Measurements from ENCODE around the gene NOTCH3. TPM values are rescaled to one million over a fixed set of nuclear protein-coding genes. Genes with fewer than 3 reads are reported as not detected.

The NOTCH3 gene
- total RNA-seq, 1 donor from 2014 or later, result 162 TPM

- peaks cover 78% of the 10 kb centered on the region for H4K20me1 ChIP-seq (ENCODE audit: insufficient read depth, low read length)
- no peak overlapping the region for H3K4me3 ChIP-seq (ENCODE audit: insufficient read depth, low read depth, low read length)
- peaks cover 8% of the 10 kb centered on the region for H3K36me3 Mint-ChIP-seq (ENCODE audit: low read depth, unreplicated experiment)
- H3K27me3 ChIP-seq (ENCODE audit: insufficient read depth, low read length), result no peaks in the 10 kb centered on the region
- no peaks in the 10 kb centered on the region for H3K27me3 Mint-ChIP-seq (ENCODE audit: low read depth, unreplicated experiment)
- H2AFZ ChIP-seq (ENCODE audit: low read depth, low read length), result no peak overlapping the region
- peak overlapping the region; percentile 81 for H3K27ac Mint-ChIP-seq (ENCODE audit: unreplicated experiment)
- H3K27ac ChIP-seq (ENCODE audit: low read depth, low read length), result no peak overlapping the region
- no peak for TF ChIP-seq EZH2 (IDR thresholded peaks at IDR 0.05; ENCODE audit: insufficient read depth, low read length)
- TF ChIP-seq CTCF (IDR thresholded peaks at IDR 0.05; ENCODE audit: insufficient read depth, low read depth, low read length), result no peak
- H3K4me2 ChIP-seq (ENCODE audit: low read length), result no peak overlapping the region
- peak overlapping the region; percentile 4 for H3K4me3 Mint-ChIP-seq (ENCODE audit: unreplicated experiment)
- H3K36me3 ChIP-seq (ENCODE audit: insufficient read depth, low read length), result peaks cover 15% of the 10 kb centered on the region
- no peaks in the 10 kb centered on the region for H3K9me3 Mint-ChIP-seq (ENCODE audit: unreplicated experiment)
- peaks cover 53% of the 10 kb centered on the region for H3K4me1 Mint-ChIP-seq (ENCODE audit: low read depth, unreplicated experiment)
- FAIRE-seq (no peak), DNase-seq (ENCODE audit: low read depth) (no peak)
- H3K4me1 ChIP-seq (ENCODE audit: insufficient read depth, low read length), result peaks cover 31% of the 10 kb centered on the region
- H3K9ac ChIP-seq (ENCODE audit: low read length), result no peak overlapping the region
- H3K9me3 ChIP-seq (ENCODE audit: insufficient read depth, low read depth, low read length), result no peaks in the 10 kb centered on the region
- H3K79me2 ChIP-seq (ENCODE audit: insufficient read depth, low read length), result peaks cover 63% of the 10 kb centered on the region
Measured at GRCh38 chr19:15245370-15246197, 44.8 kb upstream of the NOTCH3 start.

GRCh38 chr19:15244808-15245207 lies 44.0 kb upstream of the NOTCH3 start:
- no peak overlapping the region for H2AFZ ChIP-seq (ENCODE audit: low read depth, low read length)
- no peak overlapping the region for H3K4me2 ChIP-seq (ENCODE audit: low read length)
- peak overlapping the region; percentile 81 for H3K27ac Mint-ChIP-seq (ENCODE audit: unreplicated experiment)
- H3K36me3 Mint-ChIP-seq (ENCODE audit: low read depth, unreplicated experiment), result peaks cover 9% of the 10 kb centered on the region
- FAIRE-seq, result no peak
- peaks cover 76% of the 10 kb centered on the region for H4K20me1 ChIP-seq (ENCODE audit: insufficient read depth, low read length)
- H3K27me3 Mint-ChIP-seq (ENCODE audit: low read depth, unreplicated experiment), result no peaks in the 10 kb centered on the region
- H3K9ac ChIP-seq (ENCODE audit: low read length), result no peak overlapping the region
- no peaks in the 10 kb centered on the region for H3K9me3 ChIP-seq (ENCODE audit: insufficient read depth, low read depth, low read length)
- H3K27ac ChIP-seq (ENCODE audit: low read depth, low read length), result no peak overlapping the region
- H3K79me2 ChIP-seq (ENCODE audit: insufficient read depth, low read length), result peaks cover 61% of the 10 kb centered on the region
- H3K27me3 ChIP-seq (ENCODE audit: insufficient read depth, low read length), result no peaks in the 10 kb centered on the region
- no peak overlapping the region for H3K4me3 ChIP-seq (ENCODE audit: insufficient read depth, low read depth, low read length)
- H3K4me1 ChIP-seq (ENCODE audit: insufficient read depth, low read length), result peaks cover 24% of the 10 kb centered on the region
- peaks cover 17% of the 10 kb centered on the region for H3K36me3 ChIP-seq (ENCODE audit: insufficient read depth, low read length)
- no peak overlapping the region for H3K4me3 Mint-ChIP-seq (ENCODE audit: unreplicated experiment)
- no peak for DNase-seq (ENCODE audit: low read depth)
- no peaks in the 10 kb centered on the region for H3K9me3 Mint-ChIP-seq (ENCODE audit: unreplicated experiment)
- peaks cover 46% of the 10 kb centered on the region for H3K4me1 Mint-ChIP-seq (ENCODE audit: low read depth, unreplicated experiment)
- TF ChIP-seq CTCF (IDR thresholded peaks at IDR 0.05; ENCODE audit: insufficient read depth, low read depth, low read length), result no peak
- TF ChIP-seq EZH2 (IDR thresholded peaks at IDR 0.05; ENCODE audit: insufficient read depth, low read length), result no peak

Data from astrocyte (in vitro differentiated cells and primary cell).